ENCODE measurements around the gene RNF32.

- TF ChIP-seq CTCF (IDR thresholded peaks at IDR 0.05), result no peak
- TF ChIP-seq POLR2A (IDR thresholded peaks at IDR 0.05), result no peak
These were observed 42.4 kb downstream of the RNF32 start for GRCh38 chr7:156682928-156683327.
